Fibroblast of mammary gland (primary cell): ENCODE data around the gene OSBPL10.
A peak's percentile ranks its signal among the peaks of the same experiment; 100 is the strongest.

Experiments used
- DNase-seq: peaks from one replicate; pipeline ENCODE4 v3.0.0-alpha.2; 2010; ENCODE audit warnings: low read depth
- H3K4me3 ChIP-seq: 2 replicates; pipeline ENCODE4 v1.5.1; 2011; ENCODE audit warnings: low read depth, mild to moderate bottlenecking, low read length, moderate library complexity; ENCODE audit not compliant: control insufficient read depth
- TF ChIP-seq, protein P1 (sequence below): conservative IDR thresholded peaks from 2 replicates; pipeline ENCODE4 v1.5.1; 2011; ENCODE audit warnings: low read depth, low read length, inconsistent platforms; ENCODE audit not compliant: control insufficient read depth, insufficient read depth

Gene OSBPL10

GRCh38 chr3:31896648-31897433 lies 84.2 kb downstream of the OSBPL10 start:
- H3K4me3 ChIP-seq: no peak overlapping the region
- TF ChIP-seq, protein P1, sequence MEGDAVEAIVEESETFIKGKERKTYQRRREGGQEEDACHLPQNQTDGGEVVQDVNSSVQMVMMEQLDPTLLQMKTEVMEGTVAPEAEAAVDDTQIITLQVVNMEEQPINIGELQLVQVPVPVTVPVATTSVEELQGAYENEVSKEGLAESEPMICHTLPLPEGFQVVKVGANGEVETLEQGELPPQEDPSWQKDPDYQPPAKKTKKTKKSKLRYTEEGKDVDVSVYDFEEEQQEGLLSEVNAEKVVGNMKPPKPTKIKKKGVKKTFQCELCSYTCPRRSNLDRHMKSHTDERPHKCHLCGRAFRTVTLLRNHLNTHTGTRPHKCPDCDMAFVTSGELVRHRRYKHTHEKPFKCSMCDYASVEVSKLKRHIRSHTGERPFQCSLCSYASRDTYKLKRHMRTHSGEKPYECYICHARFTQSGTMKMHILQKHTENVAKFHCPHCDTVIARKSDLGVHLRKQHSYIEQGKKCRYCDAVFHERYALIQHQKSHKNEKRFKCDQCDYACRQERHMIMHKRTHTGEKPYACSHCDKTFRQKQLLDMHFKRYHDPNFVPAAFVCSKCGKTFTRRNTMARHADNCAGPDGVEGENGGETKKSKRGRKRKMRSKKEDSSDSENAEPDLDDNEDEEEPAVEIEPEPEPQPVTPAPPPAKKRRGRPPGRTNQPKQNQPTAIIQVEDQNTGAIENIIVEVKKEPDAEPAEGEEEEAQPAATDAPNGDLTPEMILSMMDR: no peak
- DNase-seq: no peak

GRCh38 chr3:31896026-31896425 lies 85.0 kb downstream of the OSBPL10 start:
- TF ChIP-seq, protein P1: no peak
- no peak for DNase-seq
- no peak overlapping the region for H3K4me3 ChIP-seq

GRCh38 chr3:31895471-31895870 lies 85.6 kb downstream of the OSBPL10 start:
- TF ChIP-seq, protein P1: no peak
- no peak overlapping the region for H3K4me3 ChIP-seq
- peak; percentile 48 for DNase-seq

DNA sequence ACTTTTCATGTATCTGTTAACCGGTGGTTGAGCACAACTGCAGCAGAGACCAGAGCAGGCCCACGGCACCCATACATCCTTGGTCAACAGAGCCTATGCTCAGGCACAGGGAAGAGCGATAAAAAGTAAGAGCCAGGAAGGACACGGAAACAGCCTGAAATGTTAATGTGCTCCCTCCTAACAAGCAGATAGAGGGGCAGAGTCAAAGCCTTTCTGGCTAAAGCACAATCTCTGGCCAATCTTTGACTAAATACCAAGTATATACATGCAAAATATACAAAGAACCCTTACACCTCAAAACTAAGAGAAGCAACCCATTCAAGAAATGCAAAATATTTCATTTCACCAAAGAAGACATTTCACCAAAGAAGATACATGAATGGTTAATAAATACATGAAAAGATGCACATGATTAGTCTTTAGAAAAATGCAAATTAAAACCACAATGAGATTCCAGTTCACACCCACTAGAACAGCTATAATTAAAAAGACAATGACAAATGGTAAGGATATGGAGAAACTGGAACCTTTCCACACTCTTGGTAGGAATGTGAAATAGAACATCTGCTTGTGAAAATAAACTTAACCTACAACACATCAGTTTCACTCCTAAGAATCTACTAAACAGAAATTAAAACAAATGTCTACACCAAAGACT lies 88.0 kb downstream of the OSBPL10 start:
- no peak for DNase-seq
- TF ChIP-seq, protein P1: no peak
- no peak overlapping the region for H3K4me3 ChIP-seq

DNA sequence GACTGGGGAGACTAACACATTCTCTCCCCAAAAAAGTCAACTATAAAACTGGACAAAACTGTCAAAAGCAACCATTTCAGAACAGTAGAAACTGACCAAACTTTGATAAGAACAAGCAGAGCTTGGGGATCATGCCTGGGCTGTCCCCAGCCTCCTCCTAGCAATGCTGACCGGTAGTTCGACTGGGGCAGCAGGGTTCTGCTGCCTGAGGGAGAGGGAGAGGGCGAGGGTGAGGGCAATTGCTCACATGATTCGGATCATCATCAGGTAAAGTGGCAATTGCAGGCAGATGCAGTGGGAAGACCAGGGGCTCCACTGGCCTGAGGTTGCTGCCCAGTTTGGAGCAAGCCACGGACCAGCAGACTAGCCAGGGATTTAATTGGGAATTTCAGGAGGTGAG lies 88.6 kb downstream of the OSBPL10 start:
- no peak for DNase-seq
- no peak overlapping the region for H3K4me3 ChIP-seq
- TF ChIP-seq, protein P1: no peak

GRCh38 chr3:31891876-31892455 lies 89.1 kb downstream of the OSBPL10 start:
- TF ChIP-seq, protein P1: no peak
- H3K4me3 ChIP-seq: no peak overlapping the region
- no peak for DNase-seq
